Sigmoid colon (tissue), 4 donors: ENCODE data around the gene HMGN3.
A peak's percentile ranks its signal among the peaks of the same experiment; 100 is the strongest.

Experiments used
- EP300 ChIP-seq, 4 donors: sonication (generic); formaldehyde crosslinking; IDR thresholded peaks; one replicate each; pipeline ENCODE4 v1.6.1; 2017; ENCODE audit warnings: antibody characterized with exemption in 4 of 4
- POLR2A ChIP-seq, 2 donors: fragments of 450-650 bp; IDR thresholded peaks; one replicate each; pipeline ENCODE4 v1.6.1; 2016; ENCODE audit warnings: antibody characterized with exemption in 2 of 2, mild to moderate bottlenecking in 2 of 2, moderate library complexity in 2 of 2
- POLR2AphosphoS5 ChIP-seq, 4 donors: sonication (generic); formaldehyde crosslinking; IDR thresholded peaks; one replicate each; pipeline ENCODE4 v1.6.1; 2017; ENCODE audit warnings: antibody characterized with exemption in 4 of 4
- TF ChIP-seq, protein P1 (sequence below), 4 experiments: fragments of 450-650 bp in 3 of 4; fragments of 200-600 bp in 1 of 4; IDR thresholded peaks; one replicate each; pipeline ENCODE4 v1.5.1; 2016 to 2019; ENCODE audit warnings: antibody characterized with exemption in 4 of 4, mild to moderate bottlenecking in 3 of 4, moderate library complexity in 2 of 4

DNA sequence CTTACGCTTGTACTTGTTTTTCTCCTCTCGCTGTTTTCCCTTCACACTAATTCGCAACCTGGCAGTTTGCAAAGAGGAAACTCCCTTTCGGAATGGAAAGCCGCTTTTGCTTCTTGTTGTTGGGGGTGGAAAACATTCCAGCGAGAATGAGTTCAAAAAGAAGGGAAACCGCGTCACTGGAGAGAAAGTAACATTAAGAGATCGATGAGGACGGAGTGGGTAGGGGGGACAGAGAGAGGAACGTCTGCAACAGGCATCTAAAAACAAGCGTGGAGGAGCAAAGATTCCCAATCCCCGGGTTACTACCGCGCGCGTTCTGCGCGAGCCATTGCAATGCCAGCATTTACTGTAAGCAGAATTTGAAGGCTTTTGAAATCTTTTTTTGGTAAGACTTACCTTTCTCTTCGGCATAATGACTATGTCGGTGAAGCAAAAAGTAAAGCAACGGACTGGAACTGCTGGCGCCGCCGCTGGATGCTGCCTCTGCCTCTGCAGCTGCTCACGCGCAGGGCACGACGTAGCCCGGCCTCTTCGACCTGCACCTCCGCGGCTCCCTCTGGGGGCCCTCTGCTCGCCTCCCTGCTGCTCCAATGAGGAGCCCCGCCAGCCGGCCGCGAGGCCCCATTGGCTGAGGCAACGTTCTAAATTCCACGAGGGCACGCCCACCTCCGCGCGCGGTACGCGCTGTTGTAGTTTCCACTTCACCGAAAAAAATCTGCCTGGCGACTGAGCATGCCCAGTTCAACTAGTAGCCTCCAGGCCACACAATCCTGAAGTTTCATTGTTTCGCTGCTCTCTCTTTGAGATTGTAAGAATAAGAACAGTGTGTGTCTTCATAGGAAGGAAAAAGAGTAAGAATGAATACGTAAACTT lies at the start of gene HMGN3:
- TF ChIP-seq, protein P1, sequence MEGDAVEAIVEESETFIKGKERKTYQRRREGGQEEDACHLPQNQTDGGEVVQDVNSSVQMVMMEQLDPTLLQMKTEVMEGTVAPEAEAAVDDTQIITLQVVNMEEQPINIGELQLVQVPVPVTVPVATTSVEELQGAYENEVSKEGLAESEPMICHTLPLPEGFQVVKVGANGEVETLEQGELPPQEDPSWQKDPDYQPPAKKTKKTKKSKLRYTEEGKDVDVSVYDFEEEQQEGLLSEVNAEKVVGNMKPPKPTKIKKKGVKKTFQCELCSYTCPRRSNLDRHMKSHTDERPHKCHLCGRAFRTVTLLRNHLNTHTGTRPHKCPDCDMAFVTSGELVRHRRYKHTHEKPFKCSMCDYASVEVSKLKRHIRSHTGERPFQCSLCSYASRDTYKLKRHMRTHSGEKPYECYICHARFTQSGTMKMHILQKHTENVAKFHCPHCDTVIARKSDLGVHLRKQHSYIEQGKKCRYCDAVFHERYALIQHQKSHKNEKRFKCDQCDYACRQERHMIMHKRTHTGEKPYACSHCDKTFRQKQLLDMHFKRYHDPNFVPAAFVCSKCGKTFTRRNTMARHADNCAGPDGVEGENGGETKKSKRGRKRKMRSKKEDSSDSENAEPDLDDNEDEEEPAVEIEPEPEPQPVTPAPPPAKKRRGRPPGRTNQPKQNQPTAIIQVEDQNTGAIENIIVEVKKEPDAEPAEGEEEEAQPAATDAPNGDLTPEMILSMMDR (IDR thresholded peaks at IDR 0.05) = peak in 1 of 4 experiments; percentile 7
- TF ChIP-seq POLR2AphosphoS5 (IDR thresholded peaks at IDR 0.05) = peak; percentile 87 to 97 (median 95)
- TF ChIP-seq POLR2A (IDR thresholded peaks at IDR 0.05) = peak; percentile 77 to 89
- no peak for TF ChIP-seq EP300 (IDR thresholded peaks at IDR 0.05)
